SHP77 (cell line): Measurements from ENCODE around the gene SORD.
"Not testable (repeated sequence)": the region's sequence is repeated elsewhere in the genome, so short reads cannot be mapped to it uniquely, and the experiment has no call there.

ENCODE experiments used
- DNase-seq, 2 experiments: peaks; one replicate each; lab custom pipeline; 2025; lab: John Stamatoyannopoulos, UW

Gene SORD

DNA sequence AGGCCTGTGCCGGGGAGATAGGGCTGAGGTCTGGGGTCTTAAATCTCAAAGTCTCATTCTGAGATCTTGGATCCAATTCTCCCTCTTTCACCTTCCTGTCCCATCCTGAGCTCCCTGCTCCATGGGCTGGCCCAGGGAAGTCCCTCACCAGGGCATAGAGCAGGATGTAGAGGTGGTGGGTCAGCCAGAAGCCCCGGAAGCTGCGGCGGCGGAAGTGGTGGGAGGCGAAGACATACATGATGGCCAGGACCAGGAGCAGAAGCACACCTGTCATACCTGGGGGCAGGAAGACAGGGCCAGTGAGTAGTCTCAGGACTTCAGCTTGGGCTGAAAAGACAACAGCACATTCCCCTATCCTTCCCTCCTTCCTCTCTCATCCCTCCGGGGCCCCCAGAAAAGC is 74.5 kb downstream of the SORD start:
- no peak for DNase-seq

DNA sequence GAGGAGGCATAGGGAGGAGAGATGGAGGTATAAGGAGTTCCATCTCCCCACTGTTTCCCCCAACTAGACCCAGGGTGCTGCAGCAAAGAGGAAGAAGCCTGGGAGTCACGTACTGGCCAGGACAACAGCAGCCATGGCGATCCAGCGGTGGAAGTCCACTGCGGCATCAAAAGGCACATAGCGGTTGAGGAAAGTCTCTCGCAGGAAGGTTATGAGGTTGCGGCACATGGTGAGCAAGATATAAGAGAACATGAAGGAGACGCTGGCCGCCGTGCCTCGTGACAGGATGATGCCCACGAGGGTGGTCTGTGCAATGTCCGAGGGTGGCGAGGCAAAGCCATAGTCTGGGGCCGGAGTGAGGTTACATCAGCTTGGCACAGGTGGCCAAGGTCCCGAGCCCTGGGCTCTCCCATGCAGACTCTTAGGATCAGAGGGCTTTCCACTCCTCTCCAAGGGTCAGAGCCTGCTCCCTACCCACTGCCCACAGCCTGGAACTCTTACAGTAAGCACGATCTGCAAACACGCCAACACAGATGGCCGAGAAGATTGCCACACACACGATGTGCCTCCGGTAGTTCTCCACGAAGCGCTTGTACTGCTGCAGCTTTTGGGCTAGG is 76.7 kb downstream of the SORD start:
- DNase-seq: no peak

DNA sequence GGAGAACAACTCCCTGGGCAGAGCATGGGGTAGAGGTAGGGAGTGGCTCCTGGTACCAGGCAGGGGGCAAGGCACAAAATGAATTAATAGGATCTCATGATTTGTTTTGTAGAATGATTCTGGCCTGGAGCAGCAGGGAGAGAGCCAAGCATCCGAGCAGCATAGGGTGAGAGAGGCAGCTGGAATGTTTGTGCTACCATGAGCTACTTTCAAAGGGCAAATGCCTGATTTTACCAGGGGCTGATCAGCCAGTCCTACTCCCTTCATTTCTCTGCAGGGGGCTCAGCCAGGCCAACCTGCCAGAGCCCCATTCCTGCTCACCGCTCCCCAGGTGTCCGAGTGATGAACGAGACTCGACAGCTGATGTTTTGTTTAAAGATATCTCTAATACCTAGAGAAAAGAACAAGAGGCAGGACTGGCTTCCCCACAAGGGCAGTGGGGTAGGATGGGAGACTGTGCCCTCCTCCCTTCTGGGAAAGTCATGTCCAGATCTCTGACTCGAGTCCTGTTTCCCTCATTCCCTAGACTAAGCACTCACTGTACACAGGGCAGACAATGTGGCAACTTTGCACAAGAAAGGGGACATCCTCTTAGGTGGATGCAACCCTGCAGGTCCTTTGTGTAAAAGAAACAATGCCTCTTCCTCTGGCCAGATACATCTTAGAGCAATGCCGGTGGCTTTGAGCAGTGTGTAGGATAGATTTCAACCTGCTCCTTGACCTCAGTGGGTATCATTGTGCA is 78.1 kb downstream of the SORD start:
- no peak for DNase-seq

DNA sequence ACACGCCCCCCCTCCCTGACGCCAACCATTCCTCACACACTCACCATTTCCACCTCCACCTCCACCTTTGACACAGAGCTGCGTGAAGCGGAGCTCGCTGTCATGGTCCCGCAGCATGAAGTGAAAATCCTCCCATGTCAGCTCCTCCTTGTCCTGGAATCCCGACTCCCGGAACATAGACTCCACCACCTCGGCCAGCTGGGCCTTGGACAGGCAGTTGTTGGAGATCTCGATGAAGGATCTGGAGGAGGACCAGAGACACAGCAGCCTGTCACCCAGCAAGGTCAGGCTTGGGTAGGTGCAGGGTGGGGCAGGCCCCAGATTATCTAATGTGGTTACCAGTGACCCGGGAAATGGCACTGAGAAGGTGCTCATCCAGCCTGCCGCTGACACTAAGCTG is 78.8 kb downstream of the SORD start:
- DNase-seq: no peak

DNA sequence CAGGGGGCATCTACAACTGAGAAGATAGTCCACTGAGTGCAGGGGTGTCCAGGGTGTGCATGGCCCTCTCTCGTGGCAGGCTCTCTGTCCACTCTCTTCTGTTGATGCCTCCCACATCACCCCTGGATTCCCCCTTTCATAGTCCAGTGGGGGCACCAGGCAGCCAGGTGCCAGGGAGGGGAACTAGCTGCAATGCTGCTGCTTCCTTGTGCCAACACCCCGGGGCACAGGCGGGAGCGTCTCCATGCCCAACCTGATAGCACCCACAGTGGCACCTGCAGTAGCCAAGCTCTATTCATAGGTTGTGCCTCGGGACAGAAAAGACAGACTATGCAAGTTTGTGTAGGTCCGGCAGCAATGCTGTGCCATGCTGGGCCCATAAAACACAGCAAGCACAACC is 79.2 kb downstream of the SORD start:
- no peak for DNase-seq

DNA sequence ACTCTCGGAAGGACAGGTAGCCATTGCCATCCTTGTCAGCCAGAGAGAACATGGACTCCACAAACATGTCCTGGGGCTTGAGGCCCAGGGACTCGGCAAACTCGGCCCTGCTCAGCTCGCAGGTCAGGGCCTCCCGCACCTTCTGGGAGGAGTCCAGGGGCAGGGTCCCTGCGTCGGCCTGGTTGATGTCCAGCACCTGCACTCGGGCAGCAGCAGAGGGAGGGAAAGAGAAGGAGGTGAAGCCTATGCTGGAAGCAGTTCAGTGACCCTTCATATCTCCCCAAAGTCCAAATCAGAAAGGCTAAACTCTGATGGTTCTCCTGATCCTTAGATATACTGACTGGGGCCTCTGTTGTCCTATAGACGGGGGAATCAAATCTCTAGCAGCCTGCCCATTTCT is 81.2 kb downstream of the SORD start:
- DNase-seq: not testable (repeated sequence)

DNA sequence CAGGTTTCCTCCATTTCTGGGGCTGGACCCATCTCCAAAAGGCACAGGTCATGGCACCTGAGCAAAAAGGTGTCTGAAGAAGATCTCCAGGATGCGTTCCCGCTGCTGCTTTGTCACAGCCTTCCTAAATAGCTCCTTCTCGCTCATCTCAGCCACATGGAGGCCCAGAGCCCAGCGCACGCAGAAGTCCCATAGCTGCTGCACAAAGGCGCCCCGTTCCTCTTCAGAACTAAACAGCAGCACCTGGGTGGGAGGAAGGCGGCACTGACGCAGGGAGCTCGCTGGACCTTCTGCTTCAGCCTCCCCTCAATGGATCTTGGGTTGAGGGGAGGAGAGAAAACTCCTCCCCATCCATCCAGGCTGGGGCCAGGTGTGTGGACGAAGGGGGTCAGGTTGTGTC is 82.6 kb downstream of the SORD start:
- DNase-seq: no peak

DNA sequence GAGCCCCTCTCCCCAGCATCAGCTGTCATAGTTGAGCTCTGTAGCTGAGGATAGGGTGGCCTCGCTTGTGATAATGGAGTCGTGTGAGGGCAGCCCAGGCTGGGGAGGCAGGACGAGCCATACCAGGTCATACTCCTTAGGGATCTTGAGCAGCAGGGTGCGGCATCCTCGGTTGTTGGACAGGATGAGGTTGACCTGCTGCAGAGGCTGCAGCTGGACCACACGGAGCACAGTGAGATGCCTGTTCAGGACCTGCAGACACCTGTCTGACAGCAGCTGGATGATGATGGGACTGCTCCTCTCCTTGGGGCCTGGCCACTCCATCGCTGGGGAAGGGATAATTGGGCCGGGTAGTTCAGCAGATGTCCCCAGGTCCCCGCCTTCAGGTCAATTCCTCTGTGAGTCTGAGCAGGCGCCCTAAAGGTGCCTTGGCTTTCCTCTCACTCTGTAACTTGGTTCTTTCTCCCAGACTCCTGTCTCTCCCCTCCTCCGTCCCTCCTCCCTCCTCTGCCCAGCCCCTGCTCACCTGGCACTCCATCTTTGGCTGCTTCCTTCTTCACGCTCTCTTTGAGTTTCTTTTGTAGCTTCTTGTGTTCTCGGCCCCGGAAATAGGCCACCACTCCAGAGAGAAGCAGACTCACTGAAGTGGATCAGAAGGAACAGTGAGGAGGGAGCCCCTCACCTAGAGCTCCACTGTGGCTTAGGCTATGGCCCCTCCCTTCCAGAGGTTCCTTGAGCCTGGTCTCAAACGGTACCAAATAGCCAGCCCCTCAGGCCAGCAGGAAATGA is 83.2 kb downstream of the SORD start:
- no peak for DNase-seq

DNA sequence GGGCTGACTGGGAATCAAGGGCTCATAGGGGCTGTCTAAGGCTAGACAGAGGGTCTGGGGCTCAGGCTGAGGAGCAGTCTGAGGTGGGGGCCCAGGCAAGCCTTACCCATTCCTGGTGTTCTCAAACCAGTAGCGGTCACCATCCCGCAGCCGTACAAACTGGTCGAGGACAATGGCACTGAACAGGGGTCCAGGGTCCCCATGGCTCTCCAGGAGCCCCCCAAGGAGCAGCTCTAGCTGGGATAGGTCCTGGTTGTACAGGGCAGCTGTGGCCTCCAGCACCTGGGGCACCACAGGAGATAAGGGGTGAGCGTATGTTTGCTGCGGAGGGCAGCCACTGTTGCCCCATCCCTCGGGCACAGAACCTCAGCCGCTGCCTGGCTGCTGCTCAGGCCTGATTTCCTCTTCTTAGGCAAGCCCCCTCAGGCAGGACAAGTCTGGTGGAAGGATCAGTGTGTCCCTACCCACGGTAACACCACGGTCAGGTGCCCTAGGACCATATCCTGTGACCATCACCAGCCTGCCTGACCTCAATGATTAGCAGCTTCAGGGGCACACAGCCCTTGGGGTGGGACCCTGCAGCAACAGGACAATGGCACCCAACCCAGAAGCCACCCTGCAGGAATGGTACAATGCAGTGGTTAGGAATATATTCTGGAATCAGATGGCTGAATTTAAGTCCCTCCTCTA is 85.1 kb downstream of the SORD start:
- DNase-seq: no peak

DNA sequence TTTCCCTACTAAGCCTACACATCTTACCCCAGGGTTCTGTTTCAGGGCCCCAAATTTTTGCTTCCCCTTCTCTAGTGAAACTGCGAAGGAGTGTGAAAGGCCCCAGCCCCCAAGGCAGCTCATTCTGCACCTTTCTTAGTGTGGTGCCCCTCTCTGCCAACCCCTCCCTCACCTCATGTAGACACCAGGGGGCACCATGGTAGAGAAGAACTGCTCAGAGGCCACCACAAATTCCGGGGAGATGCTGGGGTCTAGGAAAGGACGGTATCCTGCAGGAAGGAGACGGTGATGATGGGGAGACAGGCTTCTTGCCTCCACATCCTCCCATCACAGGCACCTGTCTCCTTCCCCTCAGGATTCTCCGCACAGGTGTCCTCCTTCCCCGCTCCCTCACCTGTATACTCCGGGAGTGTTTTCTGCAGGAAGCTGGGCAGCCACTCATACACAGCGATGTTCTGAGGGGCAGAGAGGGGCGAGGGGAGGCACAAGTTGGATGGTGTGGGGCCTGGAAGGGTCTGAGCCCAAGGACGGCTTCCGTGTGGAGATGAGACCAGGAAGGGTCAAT is 87.3 kb downstream of the SORD start:
- no peak for DNase-seq

DNA sequence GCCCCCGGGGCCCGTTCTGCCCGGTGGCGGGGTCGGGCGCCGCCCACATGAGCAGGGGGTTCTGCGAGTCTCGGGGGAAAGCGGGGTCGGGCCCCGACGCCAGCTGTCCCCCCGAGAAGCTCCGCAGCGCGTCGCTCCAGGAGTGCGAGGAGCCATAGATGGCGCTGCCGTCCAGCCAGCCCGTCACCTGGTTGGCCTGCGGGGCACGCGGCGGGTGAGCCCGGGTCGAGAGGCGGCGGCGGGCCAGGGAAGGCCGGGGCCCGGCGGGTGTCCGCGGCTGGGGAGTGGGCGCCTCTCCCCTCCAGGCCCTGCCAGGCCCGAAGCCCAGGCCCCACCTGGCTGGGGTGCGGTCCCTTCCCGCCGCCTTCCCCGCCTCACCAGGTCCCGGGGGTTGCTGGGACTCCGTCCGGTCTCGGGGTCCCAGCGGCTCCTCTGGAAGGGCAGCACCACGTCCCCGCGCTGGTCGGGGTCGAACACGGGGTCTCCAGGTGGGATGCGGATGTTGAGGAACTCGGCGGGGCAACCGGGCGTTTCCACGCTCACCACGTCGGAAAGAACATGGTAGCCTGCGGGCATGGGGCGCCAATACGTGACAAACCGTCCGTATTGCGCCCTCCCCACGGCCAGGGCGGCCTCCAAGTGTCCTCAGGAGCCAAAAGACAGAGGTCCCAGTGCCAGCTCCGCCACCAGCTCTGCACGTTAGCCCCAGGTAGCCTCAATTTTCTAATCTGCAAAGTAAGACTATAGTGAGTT is 88.6 kb downstream of the SORD start:
- no peak for DNase-seq

DNA sequence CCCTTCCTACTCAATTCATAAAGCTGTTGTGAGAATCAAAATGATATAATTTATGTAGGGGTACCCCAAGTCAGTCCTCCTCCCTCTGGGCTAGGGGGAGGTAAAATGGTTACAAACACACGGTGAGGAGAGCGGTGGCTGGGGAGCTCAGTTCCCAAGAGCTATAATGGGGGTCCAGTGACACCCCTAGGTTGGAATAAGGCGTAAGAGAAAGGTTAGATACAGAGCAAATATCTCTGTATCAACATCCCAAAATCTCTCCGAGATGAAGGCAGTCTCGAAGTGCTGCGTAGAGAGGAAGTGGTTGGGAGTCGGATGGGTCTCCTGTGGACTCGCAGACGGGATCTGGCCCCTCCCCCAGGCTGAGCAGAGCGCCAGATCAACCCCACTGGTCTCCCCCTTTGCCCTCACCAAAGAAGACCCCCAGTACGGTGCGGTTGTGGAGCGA is 89.2 kb downstream of the SORD start:
- DNase-seq: no peak

DNA sequence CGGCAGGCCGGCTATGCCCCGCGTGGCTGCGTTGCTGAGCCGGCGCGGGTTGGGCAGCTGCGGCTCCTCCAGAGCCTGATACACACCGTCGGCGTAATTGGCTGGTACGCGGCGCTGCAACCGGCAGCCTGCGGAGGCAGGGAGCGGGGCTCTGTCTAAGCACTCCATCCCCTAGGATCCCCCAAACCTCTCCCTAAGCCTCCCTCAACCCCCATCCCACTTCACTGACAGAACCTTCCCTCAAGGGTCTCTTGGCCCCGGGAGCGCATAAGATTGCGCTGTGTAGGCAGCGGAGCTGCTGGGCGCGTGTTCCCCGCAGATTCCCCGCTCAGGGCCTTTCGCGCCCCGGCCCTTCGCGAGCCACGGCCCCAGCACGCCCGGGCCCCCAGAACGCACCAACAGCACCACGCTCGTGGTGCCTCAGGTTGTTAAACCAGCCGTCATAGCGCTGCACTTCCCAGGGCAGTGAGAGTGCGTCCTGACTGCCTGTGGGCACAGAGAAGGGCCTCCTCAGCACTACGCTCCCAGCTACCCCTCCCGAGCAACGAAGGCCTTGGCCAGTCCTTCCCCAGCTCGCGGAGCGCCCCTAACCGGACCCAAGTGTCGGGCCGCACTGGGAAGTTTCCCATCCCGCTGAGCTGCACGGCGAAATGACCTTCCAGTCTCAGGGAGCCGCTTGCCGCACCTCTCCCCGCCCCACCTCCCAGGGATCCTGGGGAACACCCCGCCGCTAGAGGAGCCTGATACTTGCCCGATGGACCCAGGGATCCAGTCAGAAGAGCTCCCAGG is 89.8 kb downstream of the SORD start:
- no peak for DNase-seq

DNA sequence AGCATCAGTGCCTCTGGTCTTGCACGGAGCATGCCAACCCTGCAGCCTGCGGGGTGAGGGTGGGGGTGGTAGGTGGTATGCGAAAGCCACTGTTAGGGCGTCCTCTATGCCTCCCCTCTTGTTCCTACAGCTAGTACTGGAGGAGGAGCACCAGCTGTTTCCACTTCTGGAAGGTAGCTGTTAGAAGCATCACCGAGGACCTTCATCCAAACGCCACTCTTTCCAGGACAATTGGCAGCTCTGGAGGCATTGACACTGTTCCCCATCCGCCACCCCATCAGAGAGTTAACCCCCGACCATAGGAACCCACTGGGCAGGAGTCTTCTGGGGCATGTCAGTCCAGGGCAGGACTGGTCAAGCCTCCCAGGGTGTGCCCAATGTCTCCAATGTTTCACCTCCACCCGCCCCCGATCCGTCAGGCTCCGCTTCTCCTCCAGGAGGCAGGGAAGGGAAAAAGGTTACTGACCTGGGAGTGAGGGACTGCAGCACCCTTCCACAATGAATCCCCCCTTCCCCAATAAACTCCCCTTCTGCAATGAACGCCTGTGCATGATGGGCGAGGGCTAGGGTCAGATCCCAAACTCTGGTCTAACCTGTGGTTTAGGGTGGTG is 90.5 kb downstream of the SORD start:
- DNase-seq: no peak

DNA sequence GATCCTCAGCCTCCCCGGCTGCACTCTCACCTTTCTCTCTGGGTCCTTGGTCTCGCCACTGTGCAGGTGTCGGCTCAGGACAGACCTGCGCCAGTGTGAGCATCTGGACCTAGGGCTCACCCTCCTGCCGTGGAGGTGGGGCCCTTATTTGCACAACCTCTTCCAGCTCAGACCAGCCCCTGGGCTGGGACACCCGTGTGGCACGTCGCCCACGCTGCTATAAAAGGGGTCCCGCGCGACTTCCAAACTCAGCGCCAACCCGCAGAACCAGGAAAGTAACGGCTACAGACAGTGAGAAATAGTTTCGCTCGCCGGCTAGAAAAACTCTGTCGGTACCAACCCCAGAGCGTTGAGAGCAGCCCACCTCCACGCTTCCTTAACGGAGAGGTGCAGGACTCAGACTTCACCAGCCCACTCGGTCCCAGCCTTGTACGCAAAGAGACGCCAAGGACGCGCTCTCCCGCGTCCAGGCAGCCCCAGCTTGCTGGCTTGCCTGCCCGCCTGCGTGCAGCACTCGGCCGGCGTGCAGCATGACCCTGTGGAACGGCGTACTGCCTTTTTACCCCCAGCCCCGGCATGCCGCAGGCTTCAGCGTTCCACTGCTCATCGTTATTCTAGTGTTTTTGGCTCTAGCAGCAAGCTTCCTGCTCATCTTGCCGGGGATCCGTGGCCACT is 91.2 kb downstream of the SORD start, which contains the start of the genes DUOX2 and DUOXA2:
Gene DUOX2 (minus strand): TSS at position 97 of the 675 bp plus-strand sequence. CDS start 761 bp downstream, outside the sequence.
Gene DUOXA2 (plus strand): TSS at position 251 of the 675 bp plus-strand sequence. CDS start 280 bp downstream, at position 531.
- DNase-seq: no peak

DNA sequence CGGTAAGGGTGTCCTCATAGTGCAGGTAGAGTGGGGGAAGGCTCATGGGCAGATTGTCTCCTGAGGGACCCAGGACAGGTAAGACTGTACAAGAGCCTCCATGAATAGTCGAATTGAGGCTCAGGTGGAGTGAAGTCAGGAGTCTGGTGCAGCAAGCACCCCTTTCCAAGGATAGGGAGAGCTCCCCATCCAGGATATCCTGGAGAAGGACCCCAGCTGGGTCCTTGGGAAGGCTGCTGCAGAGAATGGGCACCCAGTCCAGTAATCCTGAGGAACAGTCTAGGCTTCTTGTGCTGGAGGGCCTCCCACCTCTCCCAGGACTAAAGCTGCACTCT is 91.7 kb downstream of the SORD start:
- DNase-seq: no peak

DNA sequence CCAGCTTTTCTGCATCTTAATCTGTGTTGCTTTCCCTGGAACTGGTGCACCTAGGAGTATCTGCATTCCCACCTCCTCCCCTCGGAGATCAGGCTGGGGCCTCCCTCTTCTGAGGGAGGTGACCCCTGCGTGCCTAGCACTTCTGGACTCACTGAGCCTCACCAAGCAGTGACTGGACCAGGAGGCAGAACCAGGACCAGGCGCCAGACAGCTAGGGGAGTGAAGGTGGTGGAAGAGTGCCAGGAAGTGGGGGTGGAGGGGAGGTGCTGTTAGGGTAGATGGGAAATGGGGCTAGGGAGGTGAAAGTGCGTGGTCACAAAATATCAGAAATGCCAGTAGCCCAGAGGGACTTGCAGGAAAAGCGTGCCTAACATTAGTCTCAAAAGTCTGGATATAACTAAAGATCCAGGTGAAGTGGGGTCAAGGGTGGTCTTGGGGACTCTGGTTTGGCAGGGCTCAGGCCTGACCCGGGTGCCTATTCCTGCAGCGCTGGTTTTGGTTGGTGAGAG is 92.4 kb downstream of the SORD start:
- DNase-seq: no peak

DNA sequence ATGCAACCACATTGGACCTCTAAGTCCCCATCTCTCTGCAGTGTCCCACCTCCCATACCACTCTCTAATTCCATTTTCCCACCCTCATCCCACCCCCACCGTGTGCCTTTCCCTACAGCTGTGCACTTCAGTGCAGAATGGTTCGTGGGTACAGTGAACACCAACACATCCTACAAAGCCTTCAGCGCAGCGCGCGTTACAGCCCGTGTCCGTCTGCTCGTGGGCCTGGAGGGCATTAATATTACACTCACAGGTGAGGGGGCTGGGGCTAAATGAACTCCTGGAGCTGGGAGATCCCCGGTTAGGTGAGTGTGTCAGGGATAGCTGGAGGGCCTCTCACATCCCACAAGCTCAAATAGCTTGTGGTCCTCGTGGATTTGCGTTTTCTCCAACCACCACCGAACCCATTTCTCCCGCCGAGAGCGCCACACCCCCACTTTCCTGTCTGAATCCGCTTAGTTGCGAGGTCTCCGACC is 93.0 kb downstream of the SORD start:
- DNase-seq: no peak
